Liver (tissue), 9 donors: ENCODE measurements around the gene ASF1B. TPM values are rescaled to one million over a fixed set of nuclear protein-coding genes. Genes with fewer than 3 reads are reported as not detected.
"Not testable (repeated sequence)": the region's sequence is repeated elsewhere in the genome, so short reads cannot be mapped to it uniquely, and the experiment has no call there.

ENCODE experiments used
- DNase-seq: peaks from one replicate; pipeline ENCODE4 v3.0.0-alpha.2; 2017; ENCODE audit warnings: low spot score
- H3K27ac ChIP-seq, 2 donors: one replicate each; pipeline ENCODE4 v1.7.0; 2013; ENCODE audit warnings: inconsistent platforms in 2 of 2, low read length in 2 of 2, control low read depth in 1 of 2, low read depth in 1 of 2, mild to moderate bottlenecking in 1 of 2
- H3K27me3 ChIP-seq, 4 donors: one replicate each; pipeline versions ENCODE4 v1.6.1 to v1.7.0; 2013; ENCODE audit warnings: low read length in 3 of 4, inconsistent platforms in 1 of 4, mild to moderate bottlenecking in 1 of 4, moderate library complexity in 1 of 4; ENCODE audit not compliant: control insufficient read depth in 4 of 4, insufficient read depth in 4 of 4
- H3K36me3 ChIP-seq, 4 donors: one replicate each; pipeline versions ENCODE4 v1.6.1 to v1.7.0; 2013; ENCODE audit warnings: low read length in 3 of 4, mild to moderate bottlenecking in 3 of 4, low read depth in 1 of 4, moderate library complexity in 1 of 4; ENCODE audit not compliant: control insufficient read depth in 4 of 4, insufficient read depth in 3 of 4
- H3K4me1 ChIP-seq, 4 donors: one replicate each; pipeline versions ENCODE4 v1.6.1 to v1.7.0; 2013; ENCODE audit warnings: low read length in 3 of 4, mild to moderate bottlenecking in 3 of 4, moderate library complexity in 1 of 4; ENCODE audit not compliant: control insufficient read depth in 4 of 4, insufficient read depth in 4 of 4
- H3K4me3 ChIP-seq, 3 donors: one replicate each; pipeline versions ENCODE4 v1.6.1 to v1.7.0; 2013; ENCODE audit warnings: low read length in 3 of 3, control low read depth in 1 of 3, low read depth in 1 of 3, mild to moderate bottlenecking in 1 of 3
- H3K9ac ChIP-seq, 2 donors: one replicate each; pipeline ENCODE4 v1.7.0; 2013; ENCODE audit warnings: low read length in 2 of 2, mild to moderate bottlenecking in 2 of 2, moderate library complexity in 2 of 2, control low read depth in 1 of 2, low read depth in 1 of 2
- H3K9me3 ChIP-seq, 4 donors: one replicate each; pipeline versions ENCODE4 v1.6.1 to v1.7.0; 2013; ENCODE audit warnings: low read length in 3 of 4; ENCODE audit not compliant: control insufficient read depth in 4 of 4
- EGR1 ChIP-seq, 2 donors: IDR thresholded peaks; 2 replicates each; pipeline ENCODE4 v1.6.1; 2016 to 2018; ENCODE audit warnings: antibody characterized with exemption in 2 of 2, low read depth in 2 of 2
- FOXA2 ChIP-seq: IDR thresholded peaks from 2 replicates; pipeline ENCODE4 v1.6.1; 2016; ENCODE audit warnings: antibody characterized with exemption
- GABPA ChIP-seq, 2 donors: IDR thresholded peaks in 1 of 2; conservative IDR thresholded peaks in 1 of 2; 2 replicates each; pipeline ENCODE4 v1.6.1; 2016; ENCODE audit warnings: antibody characterized with exemption in 2 of 2, mild to moderate bottlenecking in 1 of 2, moderate library complexity in 1 of 2
- HNF4A ChIP-seq, 2 donors: conservative IDR thresholded peaks; 2 replicates each; pipeline ENCODE4 v1.6.1; 2016; ENCODE audit warnings: antibody characterized with exemption in 2 of 2, mild to moderate bottlenecking in 2 of 2
- HNF4G ChIP-seq: IDR thresholded peaks from 2 replicates; pipeline ENCODE4 v1.6.1; 2016; ENCODE audit warnings: antibody characterized with exemption
- JUND ChIP-seq, 2 donors: IDR thresholded peaks; 2 replicates each; pipeline ENCODE4 v1.6.1; 2016; ENCODE audit warnings: antibody characterized with exemption in 2 of 2
- NR2F2 ChIP-seq: IDR thresholded peaks from 2 replicates; pipeline ENCODE4 v1.6.1; 2016; ENCODE audit warnings: antibody characterized with exemption
- RAD21 ChIP-seq, 2 donors: IDR thresholded peaks; 2 replicates each; pipeline ENCODE4 v1.6.1; 2016; ENCODE audit warnings: antibody characterized with exemption in 2 of 2, mild to moderate bottlenecking in 2 of 2
- RXRA ChIP-seq, 2 donors: IDR thresholded peaks; 2 replicates each; pipeline ENCODE4 v1.6.1; 2017 to 2018; ENCODE audit warnings: antibody characterized with exemption in 2 of 2, mild to moderate bottlenecking in 1 of 2
- SP1 ChIP-seq: IDR thresholded peaks from 2 replicates; pipeline ENCODE4 v1.6.1; 2018; ENCODE audit warnings: antibody characterized with exemption, mild to moderate bottlenecking
- TAF1 ChIP-seq: conservative IDR thresholded peaks from 2 replicates; pipeline ENCODE4 v1.6.1; 2016; ENCODE audit warnings: antibody characterized with exemption, mild to moderate bottlenecking
- YY1 ChIP-seq: IDR thresholded peaks from 2 replicates; pipeline ENCODE4 v1.6.1; 2016; ENCODE audit warnings: antibody characterized with exemption, mild to moderate bottlenecking
- whole genome bisulfite sequencing: extraction: QIAGEN DNeasy Blood & Tissue Kit; methylation state at CpG from one replicate; pipeline ENCODE4 v1.1.7; 2013; 5-methylcytosine and 5-hydroxymethylcytosine counted together
- polyA plus RNA-seq, 2 donors: library from polyadenylated mRNA; stranded (reverse) in 1 of 2; unstranded in 1 of 2; fragments of 200-250 nt in 1 of 2; fragments of >200 nt in 1 of 2; fragmentation: Nextera tagmentation in 1 of 2; extraction: Ambion mirVana in 1 of 2; gene quantifications; one replicate each; pipeline versions ENCODE4 v1.2.1 to v1.2.3, GENCODE V29; 2013 to 2015
- total RNA-seq, 2 donors: library from RNA; depleted of rRNA; stranded (reverse); fragments of >200 nt; gene quantifications; one replicate each; pipeline ENCODE4 v1.2.3, GENCODE V29; 2014
- TF ChIP-seq, protein P1 (sequence below): IDR thresholded peaks from 2 replicates; pipeline ENCODE4 v1.6.1; 2016; ENCODE audit warnings: antibody characterized with exemption, mild to moderate bottlenecking
- TF ChIP-seq, protein P2 (sequence below): fragments of 150-350 bp; IDR thresholded peaks from 2 replicates; pipeline ENCODE4 v1.5.1; 2017; ENCODE audit warnings: improper control_type of control experiment, low read depth, low read length; ENCODE audit not compliant: missing input control
- TF ChIP-seq, protein P3 (sequence below): IDR thresholded peaks from 2 replicates; pipeline ENCODE4 v1.6.1; 2016; ENCODE audit warnings: antibody characterized with exemption
- TF ChIP-seq, protein P4 (sequence below): IDR thresholded peaks from 2 replicates; pipeline ENCODE4 v1.6.1; 2016; ENCODE audit warnings: antibody characterized with exemption
- donor health status: healthy.
- donor health status: healthy.
- donor health status: healthy.
- donor health status: healthy.
- donor health status: healthy.

ASF1B gene
- total and polyA plus RNA-seq, 4 donors: 0.25 to 20.5 (median 1.6) TPM

DNA sequence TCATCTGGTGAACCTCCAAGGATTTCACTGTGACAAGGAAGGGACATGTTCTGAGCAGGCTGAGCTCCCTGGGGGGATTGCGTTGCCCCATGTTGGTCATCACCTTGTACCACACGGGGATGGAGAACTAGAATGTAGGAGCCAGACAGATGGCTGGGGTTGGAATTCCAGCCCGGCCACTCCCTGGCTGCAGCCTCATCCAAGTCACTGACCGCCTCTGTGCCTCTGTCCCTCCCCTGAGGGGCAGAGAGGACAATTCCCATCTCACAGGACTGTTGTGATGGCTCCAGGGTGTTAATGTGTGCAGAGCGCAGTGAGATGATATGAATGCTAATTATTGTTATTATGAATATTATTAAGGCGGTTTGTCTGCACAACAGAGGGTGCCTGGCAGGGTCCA lies 45.5 kb upstream of the ASF1B start (continued):
- no peak for TF ChIP-seq TAF1

DNA sequence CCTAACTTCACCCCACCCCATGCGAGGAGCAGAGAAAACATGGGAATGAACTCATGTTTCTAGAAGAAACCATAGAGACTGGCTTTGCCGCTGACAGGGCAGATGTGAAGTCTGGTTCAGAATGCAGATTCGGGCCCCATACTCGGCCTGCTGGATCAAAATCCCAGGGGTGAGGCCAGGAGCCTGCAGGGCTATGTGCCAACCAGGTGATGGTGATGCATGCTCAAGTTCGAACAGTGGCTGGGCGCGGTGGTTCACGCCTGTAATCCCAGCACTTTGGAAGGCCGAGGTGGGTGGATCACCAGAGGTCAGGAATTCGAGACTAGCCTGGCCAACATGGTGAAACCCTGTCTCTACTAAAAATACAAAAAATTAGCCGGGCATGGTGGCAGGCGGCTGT lies 44.8 kb upstream of the ASF1B start:
- not testable (repeated sequence) for DNase-seq, H3K4me1 ChIP-seq, H3K36me3 ChIP-seq, H3K9me3 ChIP-seq, H3K4me3 ChIP-seq, H3K27ac ChIP-seq, H3K9ac ChIP-seq, H3K27me3 ChIP-seq
- WGBS: 88% methylated on average over 12 of the region's 12 CpGs

DNA sequence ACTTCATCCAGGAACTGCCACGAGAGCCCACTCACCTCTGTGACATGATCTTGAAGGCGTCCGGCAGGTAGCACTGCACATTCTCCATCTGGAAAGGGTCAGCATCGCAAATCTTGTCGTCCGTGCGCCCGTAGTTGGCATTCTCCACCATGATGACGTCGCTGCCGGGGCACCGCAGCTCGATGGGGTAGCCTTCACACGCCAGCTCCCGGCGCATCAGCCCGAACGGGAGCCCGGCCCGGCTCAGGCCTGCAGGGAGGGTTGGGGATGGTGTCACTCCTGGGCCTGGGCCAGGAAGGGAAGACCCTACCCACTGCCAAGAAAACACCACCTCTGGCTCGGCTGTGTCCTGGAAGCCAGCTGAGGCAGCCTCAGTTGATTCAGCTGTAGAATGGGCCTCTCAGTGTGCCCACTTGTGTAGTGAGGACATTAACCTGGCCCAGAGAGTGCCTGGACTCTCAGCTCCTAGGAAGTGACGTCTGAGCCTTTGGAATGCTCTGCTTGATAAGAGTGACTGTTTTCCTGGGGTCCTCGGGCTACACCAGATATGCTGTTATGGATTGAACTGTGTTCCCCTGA lies 41.2 kb upstream of the ASF1B start:
- DNase-seq: no peak
- 96% methylated on average over 23 of the region's 23 CpGs for WGBS
- H3K27me3 ChIP-seq: no peaks in the 10 kb centered on the region
- H3K27ac ChIP-seq: no peak overlapping the region
- no peaks in the 10 kb centered on the region for H3K4me1 ChIP-seq
- H3K9ac ChIP-seq: no peak overlapping the region
- no peaks in the 10 kb centered on the region for H3K9me3 ChIP-seq
- no peak overlapping the region for H3K4me3 ChIP-seq
- TF ChIP-seq SP1 (no peak), TAF1 (no peak), NR2F2 (no peak), HNF4A (conservative IDR thresholded peaks at IDR 0.05) (no peak), FOXA2 (no peak), GABPA (IDR thresholded peaks at IDR 0.05 in 1 of 2, conservative IDR thresholded peaks at IDR 0.05 in 1 of 2) (no peak), EGR1 (IDR thresholded peaks at IDR 0.05; ENCODE audit: low read depth in 2 of 2) (no peak), RXRA (IDR thresholded peaks at IDR 0.05) (no peak), JUND (IDR thresholded peaks at IDR 0.05) (no peak), RAD21 (IDR thresholded peaks at IDR 0.05) (no peak), HNF4G (no peak), YY1 (no peak)
- TF ChIP-seq, protein P1, sequence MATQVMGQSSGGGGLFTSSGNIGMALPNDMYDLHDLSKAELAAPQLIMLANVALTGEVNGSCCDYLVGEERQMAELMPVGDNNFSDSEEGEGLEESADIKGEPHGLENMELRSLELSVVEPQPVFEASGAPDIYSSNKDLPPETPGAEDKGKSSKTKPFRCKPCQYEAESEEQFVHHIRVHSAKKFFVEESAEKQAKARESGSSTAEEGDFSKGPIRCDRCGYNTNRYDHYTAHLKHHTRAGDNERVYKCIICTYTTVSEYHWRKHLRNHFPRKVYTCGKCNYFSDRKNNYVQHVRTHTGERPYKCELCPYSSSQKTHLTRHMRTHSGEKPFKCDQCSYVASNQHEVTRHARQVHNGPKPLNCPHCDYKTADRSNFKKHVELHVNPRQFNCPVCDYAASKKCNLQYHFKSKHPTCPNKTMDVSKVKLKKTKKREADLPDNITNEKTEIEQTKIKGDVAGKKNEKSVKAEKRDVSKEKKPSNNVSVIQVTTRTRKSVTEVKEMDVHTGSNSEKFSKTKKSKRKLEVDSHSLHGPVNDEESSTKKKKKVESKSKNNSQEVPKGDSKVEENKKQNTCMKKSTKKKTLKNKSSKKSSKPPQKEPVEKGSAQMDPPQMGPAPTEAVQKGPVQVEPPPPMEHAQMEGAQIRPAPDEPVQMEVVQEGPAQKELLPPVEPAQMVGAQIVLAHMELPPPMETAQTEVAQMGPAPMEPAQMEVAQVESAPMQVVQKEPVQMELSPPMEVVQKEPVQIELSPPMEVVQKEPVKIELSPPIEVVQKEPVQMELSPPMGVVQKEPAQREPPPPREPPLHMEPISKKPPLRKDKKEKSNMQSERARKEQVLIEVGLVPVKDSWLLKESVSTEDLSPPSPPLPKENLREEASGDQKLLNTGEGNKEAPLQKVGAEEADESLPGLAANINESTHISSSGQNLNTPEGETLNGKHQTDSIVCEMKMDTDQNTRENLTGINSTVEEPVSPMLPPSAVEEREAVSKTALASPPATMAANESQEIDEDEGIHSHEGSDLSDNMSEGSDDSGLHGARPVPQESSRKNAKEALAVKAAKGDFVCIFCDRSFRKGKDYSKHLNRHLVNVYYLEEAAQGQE: no peak
- TF ChIP-seq, protein P2, sequence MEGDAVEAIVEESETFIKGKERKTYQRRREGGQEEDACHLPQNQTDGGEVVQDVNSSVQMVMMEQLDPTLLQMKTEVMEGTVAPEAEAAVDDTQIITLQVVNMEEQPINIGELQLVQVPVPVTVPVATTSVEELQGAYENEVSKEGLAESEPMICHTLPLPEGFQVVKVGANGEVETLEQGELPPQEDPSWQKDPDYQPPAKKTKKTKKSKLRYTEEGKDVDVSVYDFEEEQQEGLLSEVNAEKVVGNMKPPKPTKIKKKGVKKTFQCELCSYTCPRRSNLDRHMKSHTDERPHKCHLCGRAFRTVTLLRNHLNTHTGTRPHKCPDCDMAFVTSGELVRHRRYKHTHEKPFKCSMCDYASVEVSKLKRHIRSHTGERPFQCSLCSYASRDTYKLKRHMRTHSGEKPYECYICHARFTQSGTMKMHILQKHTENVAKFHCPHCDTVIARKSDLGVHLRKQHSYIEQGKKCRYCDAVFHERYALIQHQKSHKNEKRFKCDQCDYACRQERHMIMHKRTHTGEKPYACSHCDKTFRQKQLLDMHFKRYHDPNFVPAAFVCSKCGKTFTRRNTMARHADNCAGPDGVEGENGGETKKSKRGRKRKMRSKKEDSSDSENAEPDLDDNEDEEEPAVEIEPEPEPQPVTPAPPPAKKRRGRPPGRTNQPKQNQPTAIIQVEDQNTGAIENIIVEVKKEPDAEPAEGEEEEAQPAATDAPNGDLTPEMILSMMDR: no peak
- TF ChIP-seq, protein P3, sequence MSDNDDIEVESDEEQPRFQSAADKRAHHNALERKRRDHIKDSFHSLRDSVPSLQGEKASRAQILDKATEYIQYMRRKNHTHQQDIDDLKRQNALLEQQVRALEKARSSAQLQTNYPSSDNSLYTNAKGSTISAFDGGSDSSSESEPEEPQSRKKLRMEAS: no peak
- TF ChIP-seq, protein P4, sequence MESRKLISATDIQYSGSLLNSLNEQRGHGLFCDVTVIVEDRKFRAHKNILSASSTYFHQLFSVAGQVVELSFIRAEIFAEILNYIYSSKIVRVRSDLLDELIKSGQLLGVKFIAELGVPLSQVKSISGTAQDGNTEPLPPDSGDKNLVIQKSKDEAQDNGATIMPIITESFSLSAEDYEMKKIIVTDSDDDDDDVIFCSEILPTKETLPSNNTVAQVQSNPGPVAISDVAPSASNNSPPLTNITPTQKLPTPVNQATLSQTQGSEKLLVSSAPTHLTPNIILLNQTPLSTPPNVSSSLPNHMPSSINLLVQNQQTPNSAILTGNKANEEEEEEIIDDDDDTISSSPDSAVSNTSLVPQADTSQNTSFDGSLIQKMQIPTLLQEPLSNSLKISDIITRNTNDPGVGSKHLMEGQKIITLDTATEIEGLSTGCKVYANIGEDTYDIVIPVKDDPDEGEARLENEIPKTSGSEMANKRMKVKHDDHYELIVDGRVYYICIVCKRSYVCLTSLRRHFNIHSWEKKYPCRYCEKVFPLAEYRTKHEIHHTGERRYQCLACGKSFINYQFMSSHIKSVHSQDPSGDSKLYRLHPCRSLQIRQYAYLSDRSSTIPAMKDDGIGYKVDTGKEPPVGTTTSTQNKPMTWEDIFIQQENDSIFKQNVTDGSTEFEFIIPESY: no peak
- H3K36me3 ChIP-seq: no peaks in the 10 kb centered on the region
